HG02623 (cell line): ENCODE measurements around the gene SLC10A3.
A peak's percentile ranks its signal among the peaks of the same experiment; 100 is the strongest.

Source experiments
- ATAC-seq: cut with Tn5 transposase; IDR thresholded peaks from one replicate; pipeline ENCODE4 v1.9.1; 2021; ENCODE audit warnings: moderate library complexity; ENCODE audit not compliant: unreplicated experiment

Gene SLC10A3

GRCh38 chrX:154485150-154486051 lies 5.0 kb downstream of the SLC10A3 start:
- no peak for ATAC-seq

GRCh38 chrX:154484255-154485149 lies 5.9 kb downstream of the SLC10A3 start:
- ATAC-seq = no peak

GRCh38 chrX:154483325-154483724 lies 7.1 kb downstream of the SLC10A3 start:
- no peak for ATAC-seq

GRCh38 chrX:154482786-154483185 lies 7.6 kb downstream of the SLC10A3 start:
- no peak for ATAC-seq

- ATAC-seq = no peak
Observed at GRCh38 chrX:154481911-154482601, 8.4 kb downstream of the SLC10A3 start.

- no peak for ATAC-seq
Observed at GRCh38 chrX:154481195-154481594, 9.2 kb downstream of the SLC10A3 start.

GRCh38 chrX:154478728-154479622 lies 11.5 kb downstream of the SLC10A3 start, which contains the start of gene LAGE3:
Gene LAGE3, minus strand, starts transcription at chrX:154479281. Its CDS starts 366 bp downstream, at chrX:154478915.
- ATAC-seq = peak; percentile 89

GRCh38 chrX:154477891-154478477 lies 12.4 kb downstream of the SLC10A3 start:
- ATAC-seq = no peak

- ATAC-seq = no peak
Observed at GRCh38 chrX:154476821-154477220, 13.6 kb downstream of the SLC10A3 start.

- no peak for ATAC-seq
Observed at GRCh38 chrX:154473683-154474082, 16.7 kb downstream of the SLC10A3 start.

GRCh38 chrX:154472685-154473632 lies 17.5 kb downstream of the SLC10A3 start:
- no peak for ATAC-seq

GRCh38 chrX:154471839-154472684 lies 18.4 kb downstream of the SLC10A3 start:
- no peak for ATAC-seq

GRCh38 chrX:154470914-154471568 lies 19.4 kb downstream of the SLC10A3 start:
- no peak for ATAC-seq

- ATAC-seq = no peak
Observed at GRCh38 chrX:154470434-154470833, 20.0 kb downstream of the SLC10A3 start.

GRCh38 chrX:154469880-154470279 lies 20.5 kb downstream of the SLC10A3 start:
- ATAC-seq = no peak

- no peak for ATAC-seq
Observed at GRCh38 chrX:154469114-154469513, 21.3 kb downstream of the SLC10A3 start.

GRCh38 chrX:154468217-154468616 lies 22.2 kb downstream of the SLC10A3 start:
- ATAC-seq = no peak
